NT2/D1 (cell line): Measurements from ENCODE around the gene ITFG1.

Source experiments
- SUZ12 ChIP-seq: IDR thresholded peaks from 2 replicates; pipeline ENCODE4 v1.6.1; 2011; ENCODE audit not compliant: insufficient read length, insufficient read depth; ENCODE audit errors: extremely low read depth
- YY1 ChIP-seq: IDR thresholded peaks from 2 replicates; pipeline ENCODE4 v1.6.1; 2011; ENCODE audit not compliant: insufficient read length, insufficient read depth

GRCh38 chr16:47342055-47342454, 118.8 kb downstream of the ITFG1 start:
- no peak for TF ChIP-seq YY1
- TF ChIP-seq SUZ12: no peak
